ENCODE data around the gene FABP7.

- TF ChIP-seq TAF1 (IDR thresholded peaks at IDR 0.05; ENCODE audit: low read depth, low read length), result no peak
- TF ChIP-seq POLR2AphosphoS5 (IDR thresholded peaks at IDR 0.05; ENCODE audit: low read depth, low read length), result no peak
These were observed 52.9 kb downstream of the FABP7 start for GRCh38 chr6:122832459-122832858.

All from GM12891 (cell line).